ENCODE data around the gene AGMO.

Gene AGMO

DNA sequence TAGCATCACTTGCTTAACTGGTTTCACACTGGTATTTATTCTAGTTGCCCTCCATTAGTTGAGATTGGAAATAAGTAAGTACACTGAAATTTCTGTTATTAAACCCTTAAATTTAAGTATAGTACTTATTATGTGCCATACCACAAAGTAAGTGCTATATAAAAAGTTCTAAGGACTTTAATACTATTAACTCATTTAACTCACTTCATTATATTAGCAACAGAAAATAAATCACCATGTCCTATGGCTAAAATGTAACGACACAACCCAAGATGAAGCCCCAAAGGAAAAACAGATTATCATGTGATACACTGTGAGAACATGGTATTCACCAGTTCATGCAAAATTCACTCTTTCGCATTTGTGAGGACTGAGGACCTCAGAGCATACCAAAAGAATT lies 70.5 kb downstream of the AGMO start:
- Histone ChIP-seq H3K4me2 (ENCODE audit: low read depth, low read length) (no peak overlapping the region), H2AFZ (ENCODE audit: low read length) (no peak overlapping the region), H3F3A (ENCODE audit: insufficient read depth, low read length) (no peaks in the 10 kb centered on the region), H3K4me3 (ENCODE audit: low read length) (no peak overlapping the region), H3K4me1 (ENCODE audit: low read length) (no peaks in the 10 kb centered on the region), H3K27ac (ENCODE audit: low read length) (no peak overlapping the region), H3K79me2 (ENCODE audit: low read length) (no peaks in the 10 kb centered on the region), H3K9ac (ENCODE audit: low read length) (no peak overlapping the region), H3K9me2 (replicated peaks; ENCODE audit: insufficient read depth, low read length) (no peaks in the 10 kb centered on the region), H3K9me3 (replicated peaks; ENCODE audit: insufficient read depth, low read length) (no peaks in the 10 kb centered on the region), H3K36me3 (replicated peaks; ENCODE audit: insufficient read depth, low read length) (no peaks in the 10 kb centered on the region), H3K27me3 (replicated peaks; ENCODE audit: insufficient read depth, low read length) (no peaks in the 10 kb centered on the region), H4K20me1 (ENCODE audit: insufficient read depth, low read length) (no peaks in the 10 kb centered on the region)
- no peak for DNase-seq
- TF ChIP-seq EZH2phosphoT487 (IDR thresholded peaks at IDR 0.05; ENCODE audit: low read length) (no peak), EZH2 (optimal IDR thresholded peaks at IDR 0.05; ENCODE audit: low read depth, low read length) (no peak)
- TF ChIP-seq, protein P1, sequence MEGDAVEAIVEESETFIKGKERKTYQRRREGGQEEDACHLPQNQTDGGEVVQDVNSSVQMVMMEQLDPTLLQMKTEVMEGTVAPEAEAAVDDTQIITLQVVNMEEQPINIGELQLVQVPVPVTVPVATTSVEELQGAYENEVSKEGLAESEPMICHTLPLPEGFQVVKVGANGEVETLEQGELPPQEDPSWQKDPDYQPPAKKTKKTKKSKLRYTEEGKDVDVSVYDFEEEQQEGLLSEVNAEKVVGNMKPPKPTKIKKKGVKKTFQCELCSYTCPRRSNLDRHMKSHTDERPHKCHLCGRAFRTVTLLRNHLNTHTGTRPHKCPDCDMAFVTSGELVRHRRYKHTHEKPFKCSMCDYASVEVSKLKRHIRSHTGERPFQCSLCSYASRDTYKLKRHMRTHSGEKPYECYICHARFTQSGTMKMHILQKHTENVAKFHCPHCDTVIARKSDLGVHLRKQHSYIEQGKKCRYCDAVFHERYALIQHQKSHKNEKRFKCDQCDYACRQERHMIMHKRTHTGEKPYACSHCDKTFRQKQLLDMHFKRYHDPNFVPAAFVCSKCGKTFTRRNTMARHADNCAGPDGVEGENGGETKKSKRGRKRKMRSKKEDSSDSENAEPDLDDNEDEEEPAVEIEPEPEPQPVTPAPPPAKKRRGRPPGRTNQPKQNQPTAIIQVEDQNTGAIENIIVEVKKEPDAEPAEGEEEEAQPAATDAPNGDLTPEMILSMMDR (IDR thresholded peaks at IDR 0.05; ENCODE audit: low read length), result no peak

DNA sequence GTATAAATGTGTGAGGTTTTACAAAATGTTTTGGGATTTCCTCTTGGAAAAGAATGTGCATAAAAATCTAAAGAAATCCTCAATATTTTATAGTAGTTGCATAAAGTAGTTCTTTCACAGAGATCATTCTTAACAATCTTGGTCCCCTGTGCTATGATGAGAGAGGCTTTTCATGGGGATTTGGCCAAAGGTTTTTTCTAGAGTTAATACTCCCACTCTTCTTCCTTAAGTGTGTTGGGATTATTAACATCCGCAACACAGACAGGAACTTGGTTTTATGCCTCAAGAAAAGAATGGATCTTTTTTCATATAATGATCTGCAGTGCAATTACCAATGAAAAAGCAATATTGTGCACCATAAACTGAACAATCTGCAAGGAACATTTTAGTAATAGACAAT lies 71.5 kb downstream of the AGMO start:
- H3K36me3 ChIP-seq (replicated peaks; ENCODE audit: insufficient read depth, low read length), result no peaks in the 10 kb centered on the region
- H4K20me1 ChIP-seq (ENCODE audit: insufficient read depth, low read length), result no peaks in the 10 kb centered on the region
- H2AFZ ChIP-seq (ENCODE audit: low read length), result no peak overlapping the region
- no peak overlapping the region for H3K27ac ChIP-seq (ENCODE audit: low read length)
- H3K4me3 ChIP-seq (ENCODE audit: low read length), result no peak overlapping the region
- H3K4me2 ChIP-seq (ENCODE audit: low read depth, low read length), result no peak overlapping the region
- no peaks in the 10 kb centered on the region for H3K79me2 ChIP-seq (ENCODE audit: low read length)
- H3K4me1 ChIP-seq (ENCODE audit: low read length), result no peaks in the 10 kb centered on the region
- no peaks in the 10 kb centered on the region for H3F3A ChIP-seq (ENCODE audit: insufficient read depth, low read length)
- H3K27me3 ChIP-seq (replicated peaks; ENCODE audit: insufficient read depth, low read length), result no peaks in the 10 kb centered on the region
- TF ChIP-seq EZH2 (optimal IDR thresholded peaks at IDR 0.05; ENCODE audit: low read depth, low read length), result no peak
- TF ChIP-seq, protein P1 (IDR thresholded peaks at IDR 0.05; ENCODE audit: low read length), result no peak
- no peak for TF ChIP-seq EZH2phosphoT487 (IDR thresholded peaks at IDR 0.05; ENCODE audit: low read length)
- no peaks in the 10 kb centered on the region for H3K9me2 ChIP-seq (replicated peaks; ENCODE audit: insufficient read depth, low read length)
- H3K9ac ChIP-seq (ENCODE audit: low read length), result no peak overlapping the region
- H3K9me3 ChIP-seq (replicated peaks; ENCODE audit: insufficient read depth, low read length), result no peaks in the 10 kb centered on the region
- DNase-seq, result no peak

DNA sequence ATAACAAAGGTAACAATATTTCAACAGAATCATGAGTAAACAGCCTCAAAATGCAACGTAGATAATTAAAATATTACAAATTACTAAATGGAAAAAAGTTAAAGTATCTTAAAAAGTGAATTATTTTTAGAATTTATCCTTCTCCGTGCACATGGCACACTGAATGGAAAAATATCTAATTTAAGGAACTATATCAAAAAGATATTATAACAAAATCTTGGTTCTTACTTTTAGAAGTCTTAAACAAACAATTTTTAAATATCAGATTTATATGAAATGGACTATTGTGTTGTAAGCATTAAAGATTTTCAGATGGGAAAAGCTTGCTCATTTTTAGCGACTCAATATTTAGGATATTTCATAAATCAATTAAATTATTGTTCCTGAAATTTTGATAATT lies 72.0 kb downstream of the AGMO start:
- H3K36me3 ChIP-seq (replicated peaks; ENCODE audit: insufficient read depth, low read length), result no peaks in the 10 kb centered on the region
- H3K9ac ChIP-seq (ENCODE audit: low read length), result no peak overlapping the region
- H4K20me1 ChIP-seq (ENCODE audit: insufficient read depth, low read length), result no peaks in the 10 kb centered on the region
- no peaks in the 10 kb centered on the region for H3K9me2 ChIP-seq (replicated peaks; ENCODE audit: insufficient read depth, low read length)
- no peak overlapping the region for H2AFZ ChIP-seq (ENCODE audit: low read length)
- DNase-seq, result no peak
- H3K9me3 ChIP-seq (replicated peaks; ENCODE audit: insufficient read depth, low read length), result no peaks in the 10 kb centered on the region
- no peaks in the 10 kb centered on the region for H3K27me3 ChIP-seq (replicated peaks; ENCODE audit: insufficient read depth, low read length)
- H3K27ac ChIP-seq (ENCODE audit: low read length), result no peak overlapping the region
- TF ChIP-seq EZH2 (optimal IDR thresholded peaks at IDR 0.05; ENCODE audit: low read depth, low read length), result no peak
- TF ChIP-seq, protein P1 (IDR thresholded peaks at IDR 0.05; ENCODE audit: low read length), result no peak
- no peak for TF ChIP-seq EZH2phosphoT487 (IDR thresholded peaks at IDR 0.05; ENCODE audit: low read length)
- no peak overlapping the region for H3K4me3 ChIP-seq (ENCODE audit: low read length)
- no peaks in the 10 kb centered on the region for H3F3A ChIP-seq (ENCODE audit: insufficient read depth, low read length)
- H3K4me2 ChIP-seq (ENCODE audit: low read depth, low read length), result no peak overlapping the region
- H3K79me2 ChIP-seq (ENCODE audit: low read length), result no peaks in the 10 kb centered on the region
- no peaks in the 10 kb centered on the region for H3K4me1 ChIP-seq (ENCODE audit: low read length)
